CD8-positive, alpha-beta memory T cell (primary cell): ENCODE results near the gene GRIP1. TPM values are rescaled to one million over a fixed set of nuclear protein-coding genes. Genes with fewer than 3 reads are reported as not detected.

Experiments used
- CTCF ChIA-PET: fragments of 350-600 bp; sonication (Branson Sonifier 250); formaldehyde crosslinking; loops from one replicate; lab custom pipeline; 2021; ENCODE audit warnings: antibody characterized with exemption; lab: Charles Lee
- POLR2A ChIA-PET: fragments of 350-600 bp; sonication (Branson Sonifier 250); formaldehyde crosslinking; loops from one replicate; lab custom pipeline; 2021; ENCODE audit warnings: antibody characterized with exemption; lab: Charles Lee
- DNase-seq, 5 donors: peaks; one replicate each; pipeline versions ENCODE4 v3.0.0 to v3.0.0-alpha.2; 2020 to 2022; ENCODE audit warnings: mixed read lengths in 1 of 5
- H3K27ac ChIP-seq: one replicate; pipeline ENCODE4 v1.7.0; 2013; ENCODE audit warnings: low read depth, mild to moderate bottlenecking, low read length, moderate library complexity
- H3K27me3 ChIP-seq: 2 replicates; pipeline ENCODE4 v1.7.0; 2013; ENCODE audit warnings: low read length, mild to moderate bottlenecking; ENCODE audit not compliant: insufficient read depth, poor library complexity, severe bottlenecking
- H3K36me3 ChIP-seq: 2 replicates; pipeline ENCODE4 v1.7.0; 2013; ENCODE audit warnings: mild to moderate bottlenecking, low read length, moderate library complexity; ENCODE audit not compliant: insufficient read depth
- H3K4me1 ChIP-seq: 2 replicates; pipeline ENCODE4 v1.7.0; 2013; ENCODE audit warnings: mild to moderate bottlenecking, low read length, moderate library complexity; ENCODE audit not compliant: insufficient read depth
- H3K4me3 ChIP-seq: 2 replicates; pipeline ENCODE4 v1.7.0; 2013; ENCODE audit warnings: mild to moderate bottlenecking, low read length
- H3K9me3 ChIP-seq: 2 replicates; pipeline ENCODE4 v1.7.0; 2013; ENCODE audit warnings: mild to moderate bottlenecking, low read length
- H3K27ac Mint-ChIP-seq, 8 donors: one replicate each; pipeline ENCODE4 v1.8.0; 2020 to 2021; ENCODE audit warnings: mixed read lengths in 8 of 8, mild to moderate bottlenecking in 6 of 8, inconsistent platforms in 3 of 8, moderate library complexity in 3 of 8
- H3K27me3 Mint-ChIP-seq, 2 donors: one replicate each; pipeline ENCODE4 v1.8.0; 2020 to 2021; ENCODE audit warnings: mixed read lengths in 2 of 2, mild to moderate bottlenecking in 1 of 2, moderate library complexity in 1 of 2
- H3K36me3 Mint-ChIP-seq, 3 donors: one replicate each; pipeline ENCODE4 v1.8.0; 2020 to 2021; ENCODE audit warnings: mixed read lengths in 3 of 3, inconsistent platforms in 1 of 3, mild to moderate bottlenecking in 1 of 3
- H3K4me1 Mint-ChIP-seq, 3 donors: one replicate each; pipeline ENCODE4 v1.8.0; 2020 to 2021; ENCODE audit warnings: mixed read lengths in 3 of 3, inconsistent platforms in 1 of 3, mild to moderate bottlenecking in 1 of 3
- H3K4me3 Mint-ChIP-seq, 7 donors: one replicate each; pipeline ENCODE4 v1.8.0; 2020 to 2021; ENCODE audit warnings: mixed read lengths in 7 of 7, mild to moderate bottlenecking in 6 of 7, moderate library complexity in 4 of 7, inconsistent platforms in 2 of 7
- H3K9me3 Mint-ChIP-seq, 5 donors: one replicate each; pipeline ENCODE4 v1.8.0; 2020 to 2022; ENCODE audit warnings: mixed read lengths in 5 of 5, mild to moderate bottlenecking in 3 of 5, moderate library complexity in 2 of 5, inconsistent platforms in 1 of 5
- polyA plus RNA-seq: library from polyadenylated mRNA; unstranded; fragments of 300-500 nt; fragmentation: Illumina TruSeq; gene quantifications from one replicate; pipeline ENCODE4 v1.2.3, GENCODE V29; 2021
- total RNA-seq, 2 experiments: library from RNA; stranded (reverse); gene quantifications; one replicate each; pipeline ENCODE4 v1.2.3, GENCODE V29; 2021

GRIP1 gene
- total and polyA plus RNA-seq, 3 experiments from 2014 or later: 0.31 to 1.5 (median 1.3) TPM

DNA sequence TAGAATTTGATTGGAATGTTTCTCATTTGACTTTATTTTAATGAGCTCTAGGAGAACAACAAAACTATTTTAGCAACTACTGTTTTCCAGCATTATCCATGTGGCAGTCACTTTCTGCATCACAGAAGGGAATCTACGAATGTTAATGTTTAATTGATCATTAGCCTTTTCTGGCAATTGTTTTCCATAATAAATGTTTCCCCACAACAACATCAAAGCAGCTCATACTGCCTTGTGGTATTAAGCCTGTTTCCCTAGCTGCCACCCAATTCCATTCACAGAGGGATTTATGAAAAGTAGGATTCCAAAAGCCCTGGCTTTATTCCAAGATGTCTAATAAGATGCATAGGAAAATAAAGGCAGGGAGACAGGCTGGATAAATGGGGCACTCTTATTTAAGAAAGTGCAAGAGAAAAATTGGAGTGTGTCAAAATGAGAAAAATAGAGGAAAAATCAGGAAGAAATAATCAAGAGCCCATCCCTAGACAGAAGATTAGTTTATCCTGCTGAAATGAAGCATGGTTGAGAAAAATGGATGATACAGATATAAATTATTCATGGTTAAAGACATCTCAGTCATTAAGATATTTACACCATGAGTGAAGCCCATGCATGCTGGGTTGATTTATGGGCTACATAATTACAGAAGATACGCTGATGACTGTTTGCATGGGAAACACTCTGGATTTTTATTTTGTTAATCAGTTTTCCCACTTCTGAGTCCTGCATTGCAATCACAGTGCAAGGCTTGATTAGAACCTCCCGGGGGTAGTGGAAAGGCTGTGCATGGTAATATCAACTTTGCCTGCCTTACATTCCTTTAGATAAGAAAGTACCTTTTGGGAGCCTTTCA, 196.3 kb downstream of the GRIP1 start:
- CTCF ChIA-PET: no interaction called here
- Mint-ChIP-seq H3K27me3 (no peaks in the 10 kb centered on the region), H3K27ac (no peak overlapping the region), H3K36me3 (peaks cover 0 to 4% (median 0%) of the 10 kb centered on the region in 3 donors), H3K9me3 (peaks cover 4 to 36% (median 16%) of the 10 kb centered on the region in 5 donors), H3K4me1 (no peaks in the 10 kb centered on the region), H3K4me3 (no peak overlapping the region)
- POLR2A ChIA-PET: no interaction called here
- Histone ChIP-seq H3K4me1 (no peaks in the 10 kb centered on the region), H3K4me3 (no peak overlapping the region), H3K9me3 (no peaks in the 10 kb centered on the region), H3K36me3 (no peaks in the 10 kb centered on the region), H3K27me3 (no peaks in the 10 kb centered on the region), H3K27ac (no peak overlapping the region)
- no peak for DNase-seq

DNA sequence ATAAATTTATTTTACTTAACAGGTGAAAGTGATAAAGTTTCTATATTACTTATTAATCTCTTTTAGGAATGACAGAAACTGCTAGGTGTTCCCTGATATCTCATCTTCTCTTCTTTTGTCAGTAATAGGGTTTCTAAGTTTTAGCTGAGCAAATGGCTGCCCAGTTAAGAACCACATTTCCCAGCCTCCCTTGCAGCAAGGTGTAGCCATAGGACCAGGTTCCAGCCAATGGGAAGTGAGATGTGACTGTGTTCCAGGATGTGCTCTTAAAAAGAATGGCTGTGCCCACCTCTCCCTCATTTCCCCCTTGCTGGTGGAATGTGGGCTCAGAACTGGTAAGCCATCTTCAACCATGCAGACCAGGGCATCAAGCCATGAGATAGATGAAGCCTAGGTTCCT, 210.9 kb downstream of the GRIP1 start:
- peaks cover 0 to 4% (median 0%) of the 10 kb centered on the region in 5 donors for H3K9me3 Mint-ChIP-seq
- peaks cover 0 to 1% (median 0%) of the 10 kb centered on the region in 3 donors for H3K36me3 Mint-ChIP-seq
- H3K9me3 ChIP-seq: no peaks in the 10 kb centered on the region
- no peak for DNase-seq
- no peak overlapping the region for H3K27ac ChIP-seq
- H3K4me3 Mint-ChIP-seq: no peak overlapping the region
- ChIA-PET CTCF (no interaction called here), POLR2A (no interaction called here)
- no peaks in the 10 kb centered on the region for H3K36me3 ChIP-seq
- H3K4me3 ChIP-seq: no peak overlapping the region
- no peak overlapping the region for H3K27ac Mint-ChIP-seq
- peaks cover 4 to 31% of the 10 kb centered on the region in 2 donors for H3K27me3 Mint-ChIP-seq
- H3K4me1 Mint-ChIP-seq: no peaks in the 10 kb centered on the region
- no peaks in the 10 kb centered on the region for H3K4me1 ChIP-seq
- H3K27me3 ChIP-seq: no peaks in the 10 kb centered on the region

DNA sequence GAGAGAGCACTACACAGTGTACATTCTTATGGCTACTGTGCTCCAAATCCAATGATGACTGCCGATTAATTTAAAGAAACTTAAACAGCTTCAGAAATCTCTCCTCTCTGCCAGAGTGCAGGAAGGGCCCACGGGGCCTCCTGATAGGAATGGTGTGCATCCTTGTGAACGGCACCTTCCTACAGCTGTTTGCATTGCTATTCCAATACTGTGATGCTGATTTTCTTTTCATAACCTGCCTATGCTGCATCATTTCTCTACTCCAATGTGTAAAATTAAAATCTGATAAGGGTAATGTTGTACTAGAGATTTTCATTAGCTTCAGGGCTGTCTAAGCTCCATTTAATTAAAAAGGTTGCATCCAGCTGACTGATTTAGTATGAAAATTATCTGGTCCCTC, 217.5 kb downstream of the GRIP1 start:
- no peaks in the 10 kb centered on the region for H3K4me1 ChIP-seq
- no peaks in the 10 kb centered on the region for H3K4me1 Mint-ChIP-seq
- no peak overlapping the region for H3K27ac Mint-ChIP-seq
- POLR2A ChIA-PET: no interaction called here
- H3K36me3 Mint-ChIP-seq: no peaks in the 10 kb centered on the region
- H3K36me3 ChIP-seq: no peaks in the 10 kb centered on the region
- no peaks in the 10 kb centered on the region for H3K9me3 ChIP-seq
- no peak overlapping the region for H3K4me3 Mint-ChIP-seq
- peaks cover 4 to 11% of the 10 kb centered on the region in 2 donors for H3K27me3 Mint-ChIP-seq
- no peaks in the 10 kb centered on the region for H3K9me3 Mint-ChIP-seq
- DNase-seq: no peak
- no peak overlapping the region for H3K27ac ChIP-seq
- H3K4me3 ChIP-seq: no peak overlapping the region
- H3K27me3 ChIP-seq: no peaks in the 10 kb centered on the region
- CTCF ChIA-PET: no interaction called here

GRCh38 chr12:66459944-66460482, 218.9 kb downstream of the GRIP1 start:
- Histone ChIP-seq H3K27me3 (no peaks in the 10 kb centered on the region), H3K36me3 (no peaks in the 10 kb centered on the region), H3K9me3 (no peaks in the 10 kb centered on the region), H3K4me1 (no peaks in the 10 kb centered on the region), H3K27ac (no peak overlapping the region), H3K4me3 (no peak overlapping the region)
- POLR2A ChIA-PET: interaction anchor here (0.6 kb wide), 1 partner anchor 118 kb away, joined by 3 read pairs; no protein-coding TSS in a partner anchor
- H3K27me3 Mint-ChIP-seq: peaks cover 7 to 11% of the 10 kb centered on the region in 2 donors
- no peaks in the 10 kb centered on the region for H3K9me3 Mint-ChIP-seq
- no peak overlapping the region for H3K27ac Mint-ChIP-seq
- H3K4me1 Mint-ChIP-seq: no peaks in the 10 kb centered on the region
- DNase-seq: no peak
- CTCF ChIA-PET: no interaction called here
- no peak overlapping the region for H3K4me3 Mint-ChIP-seq
- no peaks in the 10 kb centered on the region for H3K36me3 Mint-ChIP-seq

DNA sequence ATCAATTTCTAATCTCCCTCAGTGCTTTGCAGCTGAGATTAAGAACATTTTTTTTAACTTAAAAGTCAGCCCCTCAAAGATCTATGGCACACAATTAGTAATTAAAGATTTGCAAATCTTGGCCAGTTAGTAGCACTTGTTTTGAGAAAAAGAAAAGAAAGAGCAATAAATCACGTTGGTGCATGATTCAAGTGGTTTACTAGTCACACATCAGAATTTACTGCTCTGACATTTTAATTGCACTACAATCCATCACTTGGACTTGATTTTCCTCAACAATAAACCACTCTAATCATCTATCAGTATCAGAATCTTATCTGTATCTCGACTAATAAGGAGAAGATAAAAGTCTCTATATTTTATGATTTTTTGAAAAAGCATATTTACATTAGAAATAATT, 222.3 kb downstream of the GRIP1 start:
- POLR2A ChIA-PET: no interaction called here
- no peak overlapping the region for H3K27ac ChIP-seq
- Mint-ChIP-seq H3K4me3 (no peak overlapping the region), H3K27ac (no peak overlapping the region), H3K36me3 (no peaks in the 10 kb centered on the region), H3K9me3 (no peaks in the 10 kb centered on the region), H3K4me1 (no peaks in the 10 kb centered on the region), H3K27me3 (peaks cover 7 to 12% of the 10 kb centered on the region in 2 donors)
- no peaks in the 10 kb centered on the region for H3K9me3 ChIP-seq
- no peaks in the 10 kb centered on the region for H3K4me1 ChIP-seq
- H3K4me3 ChIP-seq: no peak overlapping the region
- no peak for DNase-seq
- H3K27me3 ChIP-seq: no peaks in the 10 kb centered on the region
- CTCF ChIA-PET: no interaction called here
- no peaks in the 10 kb centered on the region for H3K36me3 ChIP-seq

DNA sequence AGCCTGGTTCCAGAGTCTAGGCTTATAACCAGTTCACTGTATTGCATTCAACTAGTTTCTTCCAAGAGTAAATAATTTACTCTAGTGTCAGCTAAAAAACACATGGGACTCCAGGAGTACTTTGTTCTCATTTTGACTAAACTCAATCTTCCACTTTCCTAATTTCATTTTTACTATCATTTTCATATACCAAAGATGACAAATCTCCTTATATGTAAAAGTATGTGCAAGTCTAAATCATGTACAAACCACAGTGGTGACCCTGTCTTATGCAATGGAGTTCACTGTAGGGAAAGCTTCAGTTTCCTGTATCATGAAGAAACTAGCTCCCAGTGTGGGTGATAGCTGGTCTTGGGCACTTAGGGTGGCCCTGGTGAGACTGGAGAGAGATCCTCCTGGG, 225.0 kb downstream of the GRIP1 start:
- DNase-seq: no peak

DNA sequence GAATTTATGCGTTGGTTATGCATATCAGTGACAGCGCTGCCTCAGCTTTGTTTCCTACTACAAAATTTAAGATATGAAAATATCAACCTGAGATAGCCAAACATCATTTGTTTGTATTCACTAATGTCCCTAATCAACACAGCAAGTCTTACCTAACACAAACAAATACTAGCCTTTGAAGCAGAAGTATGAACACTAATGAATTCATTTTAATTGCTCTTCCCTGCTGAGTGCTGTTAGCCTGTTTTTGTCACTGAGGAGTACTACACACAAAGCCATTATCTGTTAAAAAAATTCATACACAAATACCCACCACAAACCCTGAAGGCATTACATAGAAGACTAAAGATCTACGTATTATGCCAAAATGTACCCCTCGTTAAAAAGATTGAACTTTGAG, 225.8 kb downstream of the GRIP1 start:
- Mint-ChIP-seq H3K36me3 (no peaks in the 10 kb centered on the region), H3K27ac (no peak overlapping the region), H3K27me3 (peaks cover 4 to 13% of the 10 kb centered on the region in 2 donors), H3K9me3 (no peaks in the 10 kb centered on the region), H3K4me1 (no peaks in the 10 kb centered on the region), H3K4me3 (no peak overlapping the region)
- DNase-seq: no peak
- H3K27ac ChIP-seq: no peak overlapping the region
- H3K9me3 ChIP-seq: no peaks in the 10 kb centered on the region
- H3K4me3 ChIP-seq: no peak overlapping the region
- no peaks in the 10 kb centered on the region for H3K36me3 ChIP-seq
- ChIA-PET POLR2A (no interaction called here), CTCF (no interaction called here)
- no peaks in the 10 kb centered on the region for H3K27me3 ChIP-seq
- no peaks in the 10 kb centered on the region for H3K4me1 ChIP-seq

More for the DNA sequence above, 225.0 kb downstream of the GRIP1 start:
- Mint-ChIP-seq H3K4me3 (no peak overlapping the region), H3K4me1 (no peaks in the 10 kb centered on the region), H3K36me3 (no peaks in the 10 kb centered on the region), H3K9me3 (no peaks in the 10 kb centered on the region), H3K27me3 (peaks cover 5 to 14% of the 10 kb centered on the region in 2 donors), H3K27ac (no peak overlapping the region)
- Histone ChIP-seq H3K27ac (no peak overlapping the region), H3K9me3 (no peaks in the 10 kb centered on the region), H3K4me3 (no peak overlapping the region), H3K4me1 (no peaks in the 10 kb centered on the region), H3K27me3 (no peaks in the 10 kb centered on the region), H3K36me3 (no peaks in the 10 kb centered on the region)
- ChIA-PET CTCF (interaction anchor here (0.7 kb wide), 1 partner anchor 13 kb away, joined by 3 read pairs; no protein-coding TSS in a partner anchor), POLR2A (no interaction called here)

DNA sequence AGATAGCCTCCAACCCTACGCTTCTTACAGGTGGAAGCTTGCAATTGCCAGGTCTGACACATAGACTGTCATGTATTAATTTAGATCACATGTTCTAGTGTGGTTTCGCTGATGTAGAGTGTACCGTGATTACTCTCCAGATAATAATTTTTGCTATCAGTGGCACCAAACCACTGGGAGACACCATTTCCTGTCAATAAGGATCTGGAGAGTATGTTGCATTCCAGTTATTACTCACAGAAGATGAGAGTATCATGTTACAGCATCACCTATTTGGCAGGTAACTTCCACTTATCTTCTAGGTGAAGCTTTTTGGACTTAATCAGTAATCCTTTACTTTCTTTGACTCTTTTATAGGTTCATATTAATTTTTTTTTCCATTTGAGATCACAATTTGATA, 229.3 kb downstream of the GRIP1 start:
- no peaks in the 10 kb centered on the region for H3K9me3 Mint-ChIP-seq
- ChIA-PET POLR2A (no interaction called here), CTCF (no interaction called here)
- Histone ChIP-seq H3K27ac (no peak overlapping the region), H3K36me3 (no peaks in the 10 kb centered on the region), H3K4me3 (no peak overlapping the region), H3K27me3 (no peaks in the 10 kb centered on the region), H3K4me1 (no peaks in the 10 kb centered on the region), H3K9me3 (no peaks in the 10 kb centered on the region)
- H3K4me1 Mint-ChIP-seq: no peaks in the 10 kb centered on the region
- DNase-seq: no peak
- no peak overlapping the region for H3K27ac Mint-ChIP-seq
- no peak overlapping the region for H3K4me3 Mint-ChIP-seq
- H3K27me3 Mint-ChIP-seq: peaks cover 0 to 9% of the 10 kb centered on the region in 2 donors
- no peaks in the 10 kb centered on the region for H3K36me3 Mint-ChIP-seq
